K562 (cell line): ENCODE results near the gene PTBP3.

ENCODE experiments used
- EP300 ChIP-seq: IDR thresholded peaks from 2 replicates; pipeline ENCODE4 v1.6.1; 2012; ENCODE audit warnings: low read length, improper control_type of control experiment
- EZH2 ChIP-seq: IDR thresholded peaks from 2 replicates; pipeline ENCODE4 v1.6.1; 2012; ENCODE audit warnings: low read depth, mild to moderate bottlenecking, inconsistent platforms, low read length, borderline replicate concordance
- KLF1 ChIP-seq: fragments of 450-650 bp; IDR thresholded peaks from 2 replicates; pipeline ENCODE4 v1.6.1; 2016; ENCODE audit warnings: missing genetic modification characterization, missing compliant biosample characterization
- PML ChIP-seq: IDR thresholded peaks from 2 replicates; pipeline ENCODE4 v1.6.1; 2012; ENCODE audit warnings: low read length, inconsistent platforms
- REST ChIP-seq, 2 experiments: fragments of 450-650 bp; formaldehyde crosslinking in 1 of 2; IDR thresholded peaks; 2 replicates each; pipeline versions ENCODE4 v1.4.0 to v1.6.1; 2014 to 2020; ENCODE audit warnings: mild to moderate bottlenecking in 2 of 2, borderline replicate concordance in 1 of 2, low read depth in 1 of 2
- SAP30 ChIP-seq: fragments of 200-600 bp; sonication (generic); IDR thresholded peaks from 2 replicates; pipeline ENCODE4 v1.6.1; 2012; ENCODE audit warnings: borderline replicate concordance, low read depth, mild to moderate bottlenecking, moderate library complexity, low read length, control low read depth, inconsistent platforms; ENCODE audit not compliant: insufficient read depth, poor library complexity, severe bottlenecking
- TCF7L2 ChIP-seq: fragments of 150-350 bp; IDR thresholded peaks from 2 replicates; pipeline ENCODE4 v1.6.1; 2016; ENCODE audit warnings: low read depth, mild to moderate bottlenecking, low read length, moderate library complexity
- TEAD1 ChIP-seq, 2 experiments: fragments of 450-650 bp in 1 of 2; sonication (generic) in 1 of 2; formaldehyde crosslinking; IDR thresholded peaks; 2 replicates each; pipeline versions ENCODE4 v1.4.0 to v1.8.0; 2020 to 2022; ENCODE audit warnings: mild to moderate bottlenecking in 2 of 2, missing genetic modification reagents in 1 of 2
- TEAD2 ChIP-seq: fragments of 450-650 bp; IDR thresholded peaks from 2 replicates; pipeline ENCODE4 v1.6.1; 2016; ENCODE audit warnings: missing genetic modification characterization, control low read depth, missing compliant biosample characterization
- TRIM24 ChIP-seq, 2 experiments: fragments of 450-650 bp; IDR thresholded peaks; 2 replicates each; pipeline ENCODE4 v1.6.1; 2016
- ZNF354B ChIP-seq: fragments of 250-450 bp; sonication (Bioruptor Pico); IDR thresholded peaks from 2 replicates; pipeline ENCODE4 v1.4.0; 2020
- TF ChIP-seq, protein P1 (sequence below), 3 experiments: IDR thresholded peaks in 2 of 3; conservative IDR thresholded peaks in 1 of 3; 2 replicates each; pipeline ENCODE4 v1.5.1; 2011 to 2012; ENCODE audit warnings: low read length in 3 of 3, mild to moderate bottlenecking in 3 of 3, control low read depth in 2 of 3, improper control_type of control experiment in 1 of 3, inconsistent platforms in 1 of 3, low read depth in 1 of 3, mixed read lengths in 1 of 3, moderate library complexity in 1 of 3; ENCODE audit not compliant: insufficient read depth in 2 of 3

DNA sequence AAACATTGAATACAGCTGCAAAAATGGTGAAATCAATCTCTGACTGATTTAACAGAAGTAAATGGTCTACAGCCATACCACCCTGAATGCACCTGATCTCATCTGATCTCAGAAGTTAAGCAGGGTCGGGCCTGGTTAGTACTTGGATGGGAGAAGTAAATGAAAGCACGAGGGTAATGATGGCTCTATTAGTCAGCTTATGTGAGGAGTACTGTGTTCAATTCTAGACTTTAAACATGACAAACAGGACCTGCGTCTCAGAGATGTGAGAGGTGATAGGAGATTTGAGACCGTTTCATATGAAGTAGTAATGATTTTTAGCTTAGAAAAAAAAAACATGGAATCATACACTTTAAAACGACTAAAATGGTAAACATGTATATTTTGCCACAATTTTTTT lies 81.2 kb downstream of the PTBP3 start:
- TF ChIP-seq TCF7L2 (no peak), EP300 (no peak), TEAD2 (no peak), TRIM24 (IDR thresholded peaks at IDR 0.05) (no peak), PML (no peak), REST (IDR thresholded peaks at IDR 0.05; ENCODE audit: borderline replicate concordance) (no peak), REST (CRISPR knock-in tag; IDR thresholded peaks at IDR 0.05; ENCODE audit: low read depth) (no peak), SAP30 (no peak), TEAD1 (CRISPR knock-in tag; IDR thresholded peaks at IDR 0.05) (no peak), EZH2 (no peak), KLF1 (tag) (no peak), ZNF354B (CRISPR knock-in tag) (no peak)
- TF ChIP-seq, protein P1, sequence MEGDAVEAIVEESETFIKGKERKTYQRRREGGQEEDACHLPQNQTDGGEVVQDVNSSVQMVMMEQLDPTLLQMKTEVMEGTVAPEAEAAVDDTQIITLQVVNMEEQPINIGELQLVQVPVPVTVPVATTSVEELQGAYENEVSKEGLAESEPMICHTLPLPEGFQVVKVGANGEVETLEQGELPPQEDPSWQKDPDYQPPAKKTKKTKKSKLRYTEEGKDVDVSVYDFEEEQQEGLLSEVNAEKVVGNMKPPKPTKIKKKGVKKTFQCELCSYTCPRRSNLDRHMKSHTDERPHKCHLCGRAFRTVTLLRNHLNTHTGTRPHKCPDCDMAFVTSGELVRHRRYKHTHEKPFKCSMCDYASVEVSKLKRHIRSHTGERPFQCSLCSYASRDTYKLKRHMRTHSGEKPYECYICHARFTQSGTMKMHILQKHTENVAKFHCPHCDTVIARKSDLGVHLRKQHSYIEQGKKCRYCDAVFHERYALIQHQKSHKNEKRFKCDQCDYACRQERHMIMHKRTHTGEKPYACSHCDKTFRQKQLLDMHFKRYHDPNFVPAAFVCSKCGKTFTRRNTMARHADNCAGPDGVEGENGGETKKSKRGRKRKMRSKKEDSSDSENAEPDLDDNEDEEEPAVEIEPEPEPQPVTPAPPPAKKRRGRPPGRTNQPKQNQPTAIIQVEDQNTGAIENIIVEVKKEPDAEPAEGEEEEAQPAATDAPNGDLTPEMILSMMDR (IDR thresholded peaks at IDR 0.05 in 2 of 3, conservative IDR thresholded peaks at IDR 0.05 in 1 of 3; ENCODE audit: insufficient read depth in 2 of 3, low read depth in 1 of 3, low read length in 3 of 3): no peak
